Subcutaneous adipose tissue (tissue), 4 donors: ENCODE measurements around the gene BTBD19. TPM values are rescaled to one million over a fixed set of nuclear protein-coding genes. Genes with fewer than 3 reads are reported as not detected.

Source experiments
- CTCF ChIP-seq: fragments of 450-650 bp; IDR thresholded peaks from one replicate; pipeline ENCODE4 v1.5.1; 2016; ENCODE audit warnings: low read depth, mild to moderate bottlenecking, control low read depth, antibody characterized with exemption, moderate library complexity
- total RNA-seq, 4 donors: library from RNA; depleted of rRNA; stranded (reverse); fragments of >200 nt; gene quantifications; one replicate each; pipeline ENCODE4 v1.1.0, GENCODE V29; 2016

BTBD19 gene
- 1 to 10 TPM; 1.8 to 5.1 (median 4.2) TPM for total RNA-seq

DNA sequence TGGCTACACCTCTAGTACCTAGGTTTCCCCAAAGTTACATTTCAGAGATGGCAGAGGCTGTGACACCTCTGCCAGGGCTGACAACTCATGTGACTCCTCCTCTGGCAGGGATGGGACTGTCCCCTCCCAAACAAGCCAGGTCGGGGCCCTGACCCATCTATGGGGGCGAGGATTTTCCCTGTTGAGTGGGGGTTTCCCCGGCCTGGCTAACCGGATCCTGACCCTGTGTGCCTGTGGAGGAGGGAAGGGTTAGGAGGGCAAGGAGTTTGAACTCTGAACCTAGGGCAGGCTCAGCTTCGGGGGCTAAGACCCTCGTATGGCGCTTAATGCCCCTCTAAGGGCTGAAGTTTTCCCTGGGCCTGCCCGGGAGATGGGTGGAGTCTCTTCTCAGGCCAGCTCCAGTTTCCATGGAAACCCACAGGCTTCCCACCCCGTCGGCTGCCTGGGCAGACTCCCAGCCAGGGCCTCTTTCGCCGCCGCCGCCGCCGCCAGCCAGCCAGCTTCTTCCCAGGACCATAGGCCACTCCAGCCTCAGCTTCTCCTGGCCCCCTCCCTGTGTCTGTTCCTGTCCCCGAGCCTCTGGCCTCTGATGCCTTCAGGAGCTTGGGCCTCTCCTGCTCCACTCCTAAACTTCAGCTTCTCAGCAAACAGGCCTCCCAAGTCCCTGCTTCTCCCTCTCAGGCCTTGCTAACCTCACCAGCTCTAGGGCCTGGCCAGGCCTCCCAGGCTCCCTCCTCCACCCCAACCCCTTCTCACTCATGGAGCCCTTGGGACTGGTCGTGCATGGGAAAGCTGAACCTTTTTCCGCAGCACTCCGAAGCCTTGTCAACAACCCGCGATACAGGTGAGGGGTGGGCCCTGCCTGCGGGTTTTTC, at the start of gene BTBD19:
TSS of gene BTBD19 (plus strand) at position 461 of the 875 bp plus-strand sequence. CDS start at position 759, 298 bp downstream.
- TF ChIP-seq CTCF = no peak

DNA sequence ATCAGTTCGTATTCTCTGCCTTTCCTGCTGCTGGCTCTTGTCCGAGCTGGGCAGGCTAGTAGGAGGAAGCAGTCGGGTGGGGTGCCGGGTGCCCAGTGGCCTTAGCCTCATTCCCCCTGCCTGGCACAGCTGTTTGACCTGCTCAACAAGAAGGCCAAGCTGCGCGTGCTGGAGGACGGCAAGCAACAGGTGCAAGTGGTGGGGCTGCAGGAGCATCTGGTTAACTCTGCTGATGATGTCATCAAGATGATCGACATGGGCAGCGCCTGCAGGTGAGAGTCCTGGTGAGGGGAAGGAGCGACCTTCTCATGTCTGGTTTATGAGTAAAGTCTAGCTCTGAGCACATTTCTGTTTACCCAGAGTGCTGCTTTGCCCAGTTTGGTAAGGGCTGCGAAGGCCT, 49.2 kb upstream of the BTBD19 start:
- TF ChIP-seq CTCF = no peak

DNA sequence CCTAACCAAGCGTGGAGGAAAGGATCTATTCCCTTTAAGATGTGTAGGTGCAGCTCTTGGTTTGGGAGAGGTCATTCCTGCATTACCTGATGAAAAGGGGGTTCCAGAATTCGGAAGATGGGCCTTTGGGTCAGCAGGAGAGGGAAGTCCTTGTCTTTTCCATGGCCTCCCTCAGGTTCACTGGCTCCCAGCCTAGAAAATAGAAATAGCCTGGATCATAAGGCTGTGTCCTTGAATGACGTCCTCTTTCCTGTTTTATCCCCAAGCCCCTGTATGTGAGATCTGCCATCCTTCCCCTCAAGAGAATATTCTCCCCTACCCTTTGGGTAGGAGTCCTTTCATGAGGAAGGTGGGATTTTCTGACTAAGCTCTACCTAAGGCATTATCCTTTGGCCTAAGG, 47.4 kb upstream of the BTBD19 start:
- no peak for TF ChIP-seq CTCF

GRCh38 chr1:44775078-44775929, 33.0 kb upstream of the BTBD19 start, which contains the start of gene RPS8:
TSS of gene RPS8 (plus strand) at chr1:44775540. CDS start at chr1:44775597, 57 bp downstream.
- no peak for TF ChIP-seq CTCF

GRCh38 chr1:44775930-44776729, 32.2 kb upstream of the BTBD19 start:
- no peak for TF ChIP-seq CTCF

GRCh38 chr1:44776730-44777068, 31.6 kb upstream of the BTBD19 start:
- TF ChIP-seq CTCF = no peak
